Astrocyte (in vitro differentiated cells and primary cell): ENCODE data around the gene NPTX2. TPM values are rescaled to one million over a fixed set of nuclear protein-coding genes. Genes with fewer than 3 reads are reported as not detected.

Source experiments
- DNase-seq: peaks from one replicate; pipeline ENCODE4 v3.0.0-alpha.2; 2010; ENCODE audit warnings: low read depth
- FAIRE-seq: peaks from 2 replicates; lab custom pipeline; 2011; peaks lifted over from hg19 to GRCh38; lab: Jason Lieb, UNC
- H2AFZ ChIP-seq: 2 replicates; pipeline ENCODE4 v1.6.0; 2012; ENCODE audit warnings: low read depth, low read length, inconsistent platforms
- H3K27ac ChIP-seq: 2 replicates; pipeline ENCODE4 v1.5.1; 2011; ENCODE audit warnings: low read depth, low read length, inconsistent platforms
- H3K27me3 ChIP-seq: 2 replicates; pipeline ENCODE4 v1.6.0; 2011; ENCODE audit warnings: low read length, inconsistent platforms; ENCODE audit not compliant: insufficient read depth
- H3K36me3 ChIP-seq: 2 replicates; pipeline ENCODE4 v1.5.1; 2011; ENCODE audit warnings: low read length, inconsistent platforms; ENCODE audit not compliant: insufficient read depth
- H3K4me1 ChIP-seq: 2 replicates; pipeline ENCODE4 v1.5.1; 2011; ENCODE audit warnings: low read length, inconsistent platforms; ENCODE audit not compliant: insufficient read depth
- H3K4me2 ChIP-seq: 2 replicates; pipeline ENCODE4 v1.6.0; 2012; ENCODE audit warnings: low read length, inconsistent platforms
- H3K4me3 ChIP-seq: 2 replicates; pipeline ENCODE4 v1.5.1; 2011; ENCODE audit warnings: low read depth, mild to moderate bottlenecking, low read length, inconsistent platforms; ENCODE audit not compliant: insufficient read depth
- H3K79me2 ChIP-seq: 2 replicates; pipeline ENCODE4 v1.6.0; 2012; ENCODE audit warnings: mild to moderate bottlenecking, low read length, inconsistent platforms; ENCODE audit not compliant: insufficient read depth
- H3K9ac ChIP-seq: 2 replicates; pipeline ENCODE4 v1.6.0; 2012; ENCODE audit warnings: mild to moderate bottlenecking, low read length, inconsistent platforms
- H3K9me3 ChIP-seq: 2 replicates; pipeline ENCODE4 v1.5.1; 2012; ENCODE audit warnings: low read depth, mild to moderate bottlenecking, low read length, inconsistent platforms; ENCODE audit not compliant: insufficient read depth
- H4K20me1 ChIP-seq: 2 replicates; pipeline ENCODE4 v1.6.0; 2012; ENCODE audit warnings: low read length, inconsistent platforms; ENCODE audit not compliant: insufficient read depth
- H3K27ac Mint-ChIP-seq: one replicate; pipeline ENCODE4 v1.8.0; 2021; ENCODE audit warnings: mild to moderate bottlenecking, mixed read lengths; ENCODE audit not compliant: unreplicated experiment
- H3K27me3 Mint-ChIP-seq: one replicate; pipeline ENCODE4 v1.8.0; 2021; ENCODE audit warnings: low read depth, mixed read lengths; ENCODE audit not compliant: unreplicated experiment
- H3K36me3 Mint-ChIP-seq: one replicate; pipeline ENCODE4 v1.8.0; 2021; ENCODE audit warnings: low read depth, mixed read lengths; ENCODE audit not compliant: unreplicated experiment
- H3K4me1 Mint-ChIP-seq: one replicate; pipeline ENCODE4 v1.8.0; 2021; ENCODE audit warnings: low read depth, mixed read lengths; ENCODE audit not compliant: unreplicated experiment
- H3K4me3 Mint-ChIP-seq: one replicate; pipeline ENCODE4 v1.8.0; 2021; ENCODE audit warnings: mild to moderate bottlenecking, moderate library complexity, mixed read lengths; ENCODE audit not compliant: unreplicated experiment
- H3K9me3 Mint-ChIP-seq: one replicate; pipeline ENCODE4 v1.8.0; 2021; ENCODE audit warnings: mild to moderate bottlenecking, mixed read lengths; ENCODE audit not compliant: unreplicated experiment
- EZH2 ChIP-seq: IDR thresholded peaks from 2 replicates; pipeline ENCODE4 v1.6.1; 2012; ENCODE audit warnings: mild to moderate bottlenecking, low read length, inconsistent platforms; ENCODE audit not compliant: insufficient read depth
- total RNA-seq: library from RNA; stranded (reverse); gene quantifications from 2 replicates; pipeline ENCODE4 v1.2.1, GENCODE V29; 2021
- TF ChIP-seq, protein P1 (sequence below): IDR thresholded peaks from 2 replicates; pipeline ENCODE4 v1.5.1; 2011; ENCODE audit warnings: low read depth, mild to moderate bottlenecking, inconsistent platforms, low read length, moderate library complexity; ENCODE audit not compliant: insufficient read depth

NPTX2 gene
- total RNA-seq, 1 donor from 2014 or later = 2.4 TPM

DNA sequence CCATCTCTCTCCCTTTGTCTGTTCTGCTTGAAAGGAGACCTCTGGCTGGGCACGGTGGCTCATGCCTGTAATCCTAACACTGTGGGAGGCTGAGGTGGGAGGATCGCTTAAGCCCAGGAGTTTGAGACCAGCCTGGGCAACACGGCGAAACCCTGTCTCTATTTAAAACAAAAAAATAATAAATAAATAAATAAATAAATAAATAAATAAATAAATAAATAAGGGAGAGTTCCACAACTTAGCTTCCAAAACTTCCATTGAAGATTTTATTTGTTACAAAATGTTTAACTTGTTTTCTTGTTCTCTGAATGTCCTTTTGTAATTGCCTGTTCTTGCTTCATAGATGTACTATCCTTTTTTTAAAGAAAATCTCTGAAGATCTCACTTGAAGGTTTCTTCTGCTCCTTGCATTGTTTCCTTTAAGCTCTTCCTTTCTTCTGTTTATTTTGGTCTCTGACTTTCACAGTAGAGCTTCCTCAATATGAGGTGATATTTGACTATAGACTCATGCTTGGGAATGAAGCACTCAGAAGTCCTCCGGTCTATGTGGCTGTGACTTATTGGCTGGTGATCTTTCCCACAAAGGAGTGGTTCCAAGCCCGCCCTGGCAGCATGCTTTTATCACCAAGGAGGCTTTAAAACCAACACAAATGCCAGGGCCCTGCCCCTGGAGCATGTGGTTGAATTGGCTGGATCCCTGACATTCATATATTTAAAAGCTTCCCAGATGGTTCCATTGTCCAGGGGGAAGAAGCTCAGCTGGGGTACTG is 18.1 kb upstream of the NPTX2 start:
- no peak for TF ChIP-seq EZH2
- TF ChIP-seq, protein P1, sequence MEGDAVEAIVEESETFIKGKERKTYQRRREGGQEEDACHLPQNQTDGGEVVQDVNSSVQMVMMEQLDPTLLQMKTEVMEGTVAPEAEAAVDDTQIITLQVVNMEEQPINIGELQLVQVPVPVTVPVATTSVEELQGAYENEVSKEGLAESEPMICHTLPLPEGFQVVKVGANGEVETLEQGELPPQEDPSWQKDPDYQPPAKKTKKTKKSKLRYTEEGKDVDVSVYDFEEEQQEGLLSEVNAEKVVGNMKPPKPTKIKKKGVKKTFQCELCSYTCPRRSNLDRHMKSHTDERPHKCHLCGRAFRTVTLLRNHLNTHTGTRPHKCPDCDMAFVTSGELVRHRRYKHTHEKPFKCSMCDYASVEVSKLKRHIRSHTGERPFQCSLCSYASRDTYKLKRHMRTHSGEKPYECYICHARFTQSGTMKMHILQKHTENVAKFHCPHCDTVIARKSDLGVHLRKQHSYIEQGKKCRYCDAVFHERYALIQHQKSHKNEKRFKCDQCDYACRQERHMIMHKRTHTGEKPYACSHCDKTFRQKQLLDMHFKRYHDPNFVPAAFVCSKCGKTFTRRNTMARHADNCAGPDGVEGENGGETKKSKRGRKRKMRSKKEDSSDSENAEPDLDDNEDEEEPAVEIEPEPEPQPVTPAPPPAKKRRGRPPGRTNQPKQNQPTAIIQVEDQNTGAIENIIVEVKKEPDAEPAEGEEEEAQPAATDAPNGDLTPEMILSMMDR = no peak
- H3K27me3 ChIP-seq = peaks cover 2% of the 10 kb centered on the region
- no peaks in the 10 kb centered on the region for H3K36me3 ChIP-seq
- Mint-ChIP-seq H3K9me3 (no peaks in the 10 kb centered on the region), H3K27ac (no peak overlapping the region), H3K36me3 (no peaks in the 10 kb centered on the region), H3K27me3 (peaks cover 31% of the 10 kb centered on the region), H3K4me1 (no peaks in the 10 kb centered on the region), H3K4me3 (no peak overlapping the region)
- H3K9ac ChIP-seq = no peak overlapping the region
- no peaks in the 10 kb centered on the region for H3K9me3 ChIP-seq
- H4K20me1 ChIP-seq = no peaks in the 10 kb centered on the region
- H3K4me2 ChIP-seq = no peak overlapping the region
- DNase-seq (no peak), FAIRE-seq (no peak)
- H3K27ac ChIP-seq = no peak overlapping the region
- H3K4me3 ChIP-seq = no peak overlapping the region
- no peak overlapping the region for H2AFZ ChIP-seq
- H3K4me1 ChIP-seq = no peaks in the 10 kb centered on the region
- no peaks in the 10 kb centered on the region for H3K79me2 ChIP-seq

DNA sequence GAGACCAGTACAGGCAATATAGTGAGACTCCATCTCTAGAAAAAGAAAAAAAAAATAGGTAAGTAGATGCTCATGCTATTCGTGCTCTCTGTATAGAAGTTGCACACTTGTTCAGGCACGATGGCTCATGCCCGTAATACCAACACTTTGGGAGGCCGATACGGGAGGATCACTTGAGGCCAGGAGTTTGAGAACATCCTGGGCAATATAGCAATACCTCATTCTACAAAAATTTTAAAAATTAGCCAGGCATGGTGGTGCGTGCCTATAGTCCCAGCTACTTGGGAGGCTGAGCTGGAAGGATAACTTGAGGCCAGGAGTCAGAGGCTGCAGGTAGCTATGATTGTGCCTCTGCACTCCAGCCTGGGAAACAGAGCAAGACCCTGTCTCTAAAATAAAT is 17.2 kb upstream of the NPTX2 start:
- Mint-ChIP-seq H3K27me3 (peaks cover 31% of the 10 kb centered on the region), H3K36me3 (no peaks in the 10 kb centered on the region), H3K27ac (no peak overlapping the region), H3K9me3 (no peaks in the 10 kb centered on the region), H3K4me3 (no peak overlapping the region), H3K4me1 (no peaks in the 10 kb centered on the region)
- Histone ChIP-seq H3K27me3 (peaks cover 2% of the 10 kb centered on the region), H3K4me1 (no peaks in the 10 kb centered on the region), H3K36me3 (no peaks in the 10 kb centered on the region), H4K20me1 (no peaks in the 10 kb centered on the region), H3K4me2 (no peak overlapping the region), H2AFZ (no peak overlapping the region), H3K27ac (no peak overlapping the region), H3K9ac (no peak overlapping the region), H3K79me2 (no peaks in the 10 kb centered on the region), H3K9me3 (no peaks in the 10 kb centered on the region), H3K4me3 (no peak overlapping the region)
- TF ChIP-seq, protein P1 = no peak
- no peak for TF ChIP-seq EZH2
- DNase-seq (no peak), FAIRE-seq (no peak)

DNA sequence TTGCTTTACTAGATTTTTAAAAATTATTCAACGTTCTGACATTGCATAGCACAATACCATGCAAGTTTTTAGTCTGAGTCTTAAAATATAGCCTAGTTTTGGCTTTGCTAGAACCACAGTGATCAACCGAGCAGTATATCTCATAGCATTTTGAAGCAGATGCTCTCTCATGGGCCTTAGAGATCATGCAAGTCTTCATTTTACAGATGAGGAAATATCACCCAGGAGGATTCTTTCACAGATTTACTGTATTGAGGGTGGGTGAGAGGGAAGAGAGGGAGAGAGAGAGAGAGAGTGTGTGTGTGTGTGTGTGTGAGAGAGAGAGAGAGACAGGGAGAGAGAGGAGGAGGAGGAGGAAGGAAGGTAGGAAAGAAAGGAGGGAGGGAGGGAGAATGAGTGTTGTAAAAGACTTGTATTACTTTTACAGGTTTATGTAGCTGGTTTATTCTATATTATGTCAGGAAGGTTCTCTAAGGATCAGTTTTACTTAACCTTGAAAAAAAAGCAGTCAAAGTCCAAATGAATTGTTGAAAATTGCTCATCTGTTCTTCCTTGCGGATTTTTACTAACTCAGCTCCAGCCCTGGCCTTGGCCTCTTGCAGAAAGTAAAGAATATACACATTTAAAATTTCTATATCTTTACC is 14.2 kb upstream of the NPTX2 start:
- peaks cover 27% of the 10 kb centered on the region for H3K27me3 Mint-ChIP-seq
- Histone ChIP-seq H3K4me2 (no peak overlapping the region), H2AFZ (no peak overlapping the region), H3K4me1 (no peaks in the 10 kb centered on the region), H3K4me3 (no peak overlapping the region), H3K79me2 (no peaks in the 10 kb centered on the region), H3K27ac (no peak overlapping the region), H4K20me1 (no peaks in the 10 kb centered on the region), H3K27me3 (peaks cover 2% of the 10 kb centered on the region), H3K9me3 (no peaks in the 10 kb centered on the region), H3K9ac (no peak overlapping the region), H3K36me3 (no peaks in the 10 kb centered on the region)
- TF ChIP-seq EZH2 = no peak
- TF ChIP-seq, protein P1 = no peak
- DNase-seq (no peak), FAIRE-seq (no peak)
- peaks cover 3% of the 10 kb centered on the region for H3K9me3 Mint-ChIP-seq
- no peaks in the 10 kb centered on the region for H3K4me1 Mint-ChIP-seq
- no peaks in the 10 kb centered on the region for H3K36me3 Mint-ChIP-seq
- no peak overlapping the region for H3K4me3 Mint-ChIP-seq
- H3K27ac Mint-ChIP-seq = no peak overlapping the region
